Measurements from ENCODE around the gene DGKI.

DGKI gene

DNA sequence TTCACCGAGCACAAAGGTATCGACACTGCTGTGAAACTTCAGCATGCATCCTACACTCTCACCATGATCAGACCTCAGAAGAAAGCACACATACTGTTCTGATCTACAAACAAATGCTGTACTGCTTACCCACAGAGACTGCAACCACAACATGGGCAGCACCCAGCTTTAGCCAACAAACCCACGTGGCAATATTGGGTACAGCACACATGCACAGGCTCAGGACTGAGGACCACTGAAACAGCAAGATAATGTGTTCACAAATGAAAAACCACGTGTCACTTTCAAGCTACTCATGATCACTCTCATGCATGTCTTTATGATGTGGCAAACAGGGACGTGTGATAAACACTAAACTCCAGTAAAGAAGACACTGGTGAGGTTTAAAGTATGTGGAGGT, 383.9 kb downstream of the DGKI start:
- no peak overlapping the region for H3K4me2 ChIP-seq (ENCODE audit: low read length)
- TF ChIP-seq, protein P1, sequence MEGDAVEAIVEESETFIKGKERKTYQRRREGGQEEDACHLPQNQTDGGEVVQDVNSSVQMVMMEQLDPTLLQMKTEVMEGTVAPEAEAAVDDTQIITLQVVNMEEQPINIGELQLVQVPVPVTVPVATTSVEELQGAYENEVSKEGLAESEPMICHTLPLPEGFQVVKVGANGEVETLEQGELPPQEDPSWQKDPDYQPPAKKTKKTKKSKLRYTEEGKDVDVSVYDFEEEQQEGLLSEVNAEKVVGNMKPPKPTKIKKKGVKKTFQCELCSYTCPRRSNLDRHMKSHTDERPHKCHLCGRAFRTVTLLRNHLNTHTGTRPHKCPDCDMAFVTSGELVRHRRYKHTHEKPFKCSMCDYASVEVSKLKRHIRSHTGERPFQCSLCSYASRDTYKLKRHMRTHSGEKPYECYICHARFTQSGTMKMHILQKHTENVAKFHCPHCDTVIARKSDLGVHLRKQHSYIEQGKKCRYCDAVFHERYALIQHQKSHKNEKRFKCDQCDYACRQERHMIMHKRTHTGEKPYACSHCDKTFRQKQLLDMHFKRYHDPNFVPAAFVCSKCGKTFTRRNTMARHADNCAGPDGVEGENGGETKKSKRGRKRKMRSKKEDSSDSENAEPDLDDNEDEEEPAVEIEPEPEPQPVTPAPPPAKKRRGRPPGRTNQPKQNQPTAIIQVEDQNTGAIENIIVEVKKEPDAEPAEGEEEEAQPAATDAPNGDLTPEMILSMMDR (IDR thresholded peaks at IDR 0.05; ENCODE audit: low read depth, low read length, poor library complexity, severe bottlenecking): no peak
- TF ChIP-seq EZH2phosphoT487 (IDR thresholded peaks at IDR 0.05; ENCODE audit: borderline replicate concordance, low read length): no peak

DNA sequence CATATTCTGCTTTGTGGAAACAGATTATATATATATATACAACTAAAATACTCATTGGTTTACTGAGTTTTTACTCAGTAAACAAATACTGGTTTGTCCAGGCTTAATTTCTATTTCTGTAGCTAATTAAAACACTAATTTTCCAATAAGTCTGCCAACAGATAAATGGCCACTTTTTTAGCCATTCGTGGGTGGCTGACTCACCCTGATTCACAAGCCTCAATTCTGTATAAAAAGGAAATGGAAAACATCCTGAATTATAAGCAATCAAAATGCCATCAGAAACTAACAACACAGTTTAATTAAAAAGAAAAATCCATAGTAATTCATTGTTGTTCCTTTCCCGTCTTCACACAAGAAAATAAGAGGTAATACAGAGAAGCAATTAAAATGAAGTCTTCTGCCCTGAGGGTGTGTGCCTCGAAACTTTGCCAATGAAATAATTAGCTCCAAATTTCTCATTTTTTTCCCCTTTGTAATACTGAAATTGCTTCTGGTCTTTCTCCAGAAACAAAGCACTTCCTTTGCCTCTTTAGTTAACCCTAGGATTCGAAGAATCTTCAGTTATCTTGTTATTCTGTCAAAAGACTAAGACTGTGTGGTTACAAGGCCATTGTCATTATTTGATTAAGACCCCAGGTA, 384.6 kb downstream of the DGKI start:
- H3F3A ChIP-seq (ENCODE audit: control insufficient read depth, insufficient read depth): no peaks in the 10 kb centered on the region
- no peaks in the 10 kb centered on the region for H3K4me1 ChIP-seq (ENCODE audit: control insufficient read depth, low read length)
- no peaks in the 10 kb centered on the region for H3K9me3 ChIP-seq (ENCODE audit: control insufficient read depth, insufficient read depth, low read length)
- H3K27ac ChIP-seq (ENCODE audit: low read depth, low read length): no peak overlapping the region
- TF ChIP-seq EZH2phosphoT487 (IDR thresholded peaks at IDR 0.05; ENCODE audit: borderline replicate concordance, low read length): no peak
- H4K20me1 ChIP-seq (ENCODE audit: control insufficient read depth, insufficient read depth, low read depth, low read length): no peaks in the 10 kb centered on the region
- no peaks in the 10 kb centered on the region for H3K27me3 ChIP-seq (ENCODE audit: control insufficient read depth, low read length)
- H3K79me2 ChIP-seq (ENCODE audit: control insufficient read depth, low read length): no peaks in the 10 kb centered on the region
- no peaks in the 10 kb centered on the region for H3K9me2 ChIP-seq (replicated peaks; ENCODE audit: control insufficient read depth, low read length)
- no peak overlapping the region for H3K4me2 ChIP-seq (ENCODE audit: low read length)
- no peaks in the 10 kb centered on the region for H3K36me3 ChIP-seq (ENCODE audit: control insufficient read depth, low read length)
- no peak overlapping the region for H3K4me3 ChIP-seq (ENCODE audit: low read length)

More for the DNA sequence above, 383.9 kb downstream of the DGKI start:
- no peaks in the 10 kb centered on the region for H3K36me3 ChIP-seq (ENCODE audit: control insufficient read depth, low read length)
- no peaks in the 10 kb centered on the region for H3K4me1 ChIP-seq (ENCODE audit: control insufficient read depth, low read length)
- H3K27me3 ChIP-seq (ENCODE audit: control insufficient read depth, low read length): no peaks in the 10 kb centered on the region
- no peaks in the 10 kb centered on the region for H3K79me2 ChIP-seq (ENCODE audit: control insufficient read depth, low read length)
- H3F3A ChIP-seq (ENCODE audit: control insufficient read depth, insufficient read depth): no peaks in the 10 kb centered on the region
- H3K9me2 ChIP-seq (replicated peaks; ENCODE audit: control insufficient read depth, low read length): no peaks in the 10 kb centered on the region
- H4K20me1 ChIP-seq (ENCODE audit: control insufficient read depth, insufficient read depth, low read depth, low read length): no peaks in the 10 kb centered on the region
- H3K9me3 ChIP-seq (ENCODE audit: control insufficient read depth, insufficient read depth, low read length): no peaks in the 10 kb centered on the region
- H3K27ac ChIP-seq (ENCODE audit: low read depth, low read length): no peak overlapping the region
- H3K4me3 ChIP-seq (ENCODE audit: low read length): no peak overlapping the region

DNA sequence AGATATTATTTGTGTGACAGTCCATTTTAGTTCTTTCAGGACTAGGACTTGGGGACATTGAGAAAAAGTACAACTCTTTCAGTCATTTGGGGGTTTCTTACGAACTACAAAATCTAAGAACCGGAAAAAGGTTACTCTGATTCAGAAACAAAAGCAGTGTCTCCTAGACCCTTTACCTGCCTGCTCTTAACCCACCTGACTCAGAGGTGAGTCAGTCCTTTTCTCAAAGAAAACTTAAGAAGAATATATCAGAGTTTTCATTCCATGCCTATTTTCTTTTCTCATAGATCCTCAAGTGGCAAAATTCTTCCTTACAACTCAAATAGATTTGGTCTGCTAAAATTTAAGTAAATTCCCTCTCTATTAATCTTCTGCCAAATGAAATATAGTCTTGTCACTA, 388.4 kb downstream of the DGKI start:
- no peaks in the 10 kb centered on the region for H3F3A ChIP-seq (ENCODE audit: control insufficient read depth, insufficient read depth)

DNA sequence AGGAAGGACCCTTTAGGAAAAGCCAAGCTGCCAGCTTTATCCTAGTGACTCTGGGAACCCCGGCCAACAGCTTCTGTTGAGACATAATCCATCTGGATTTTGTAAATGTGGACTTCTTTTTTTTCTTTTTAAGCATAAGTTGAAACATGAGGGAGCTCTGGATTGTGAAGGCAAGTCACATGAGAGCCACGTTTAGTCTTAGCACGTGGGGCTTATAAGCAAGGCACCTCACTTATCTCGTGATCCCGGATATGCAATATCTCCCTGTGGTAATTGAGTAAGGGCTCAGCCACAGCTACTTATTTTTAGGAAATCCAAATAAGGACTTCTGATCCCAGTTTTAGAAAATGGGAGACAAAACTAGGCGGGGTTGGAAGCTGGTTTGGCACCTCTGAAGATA, 392.0 kb downstream of the DGKI start:
- H3K27me3 ChIP-seq (ENCODE audit: control insufficient read depth, low read length): no peaks in the 10 kb centered on the region
- H3K4me2 ChIP-seq (ENCODE audit: low read length): no peak overlapping the region
- H3K9me2 ChIP-seq (replicated peaks; ENCODE audit: control insufficient read depth, low read length): no peaks in the 10 kb centered on the region
- TF ChIP-seq, protein P1 (IDR thresholded peaks at IDR 0.05; ENCODE audit: low read depth, low read length, poor library complexity, severe bottlenecking): no peak
- no peak for TF ChIP-seq EZH2phosphoT487 (IDR thresholded peaks at IDR 0.05; ENCODE audit: borderline replicate concordance, low read length)
- no peak overlapping the region for H3K4me3 ChIP-seq (ENCODE audit: low read length)
- no peaks in the 10 kb centered on the region for H3K79me2 ChIP-seq (ENCODE audit: control insufficient read depth, low read length)
- H3K36me3 ChIP-seq (ENCODE audit: control insufficient read depth, low read length): no peaks in the 10 kb centered on the region
- H3K4me1 ChIP-seq (ENCODE audit: control insufficient read depth, low read length): no peaks in the 10 kb centered on the region
- H3K27ac ChIP-seq (ENCODE audit: low read depth, low read length): no peak overlapping the region
- H4K20me1 ChIP-seq (ENCODE audit: control insufficient read depth, insufficient read depth, low read depth, low read length): no peaks in the 10 kb centered on the region
- no peaks in the 10 kb centered on the region for H3F3A ChIP-seq (ENCODE audit: control insufficient read depth, insufficient read depth)
- H3K9me3 ChIP-seq (ENCODE audit: control insufficient read depth, insufficient read depth, low read length): no peaks in the 10 kb centered on the region

More for the DNA sequence above, 388.4 kb downstream of the DGKI start:
- no peak for TF ChIP-seq EZH2phosphoT487 (IDR thresholded peaks at IDR 0.05; ENCODE audit: borderline replicate concordance, low read length)
- TF ChIP-seq, protein P1 (IDR thresholded peaks at IDR 0.05; ENCODE audit: low read depth, low read length, poor library complexity, severe bottlenecking): no peak
- Histone ChIP-seq H4K20me1 (ENCODE audit: control insufficient read depth, insufficient read depth, low read depth, low read length) (no peaks in the 10 kb centered on the region), H3K9me3 (ENCODE audit: control insufficient read depth, insufficient read depth, low read length) (no peaks in the 10 kb centered on the region), H3K27ac (ENCODE audit: low read depth, low read length) (no peak overlapping the region), H3K36me3 (ENCODE audit: control insufficient read depth, low read length) (no peaks in the 10 kb centered on the region), H3K79me2 (ENCODE audit: control insufficient read depth, low read length) (no peaks in the 10 kb centered on the region), H3K9me2 (replicated peaks; ENCODE audit: control insufficient read depth, low read length) (no peaks in the 10 kb centered on the region), H3K27me3 (ENCODE audit: control insufficient read depth, low read length) (no peaks in the 10 kb centered on the region), H3K4me3 (ENCODE audit: low read length) (no peak overlapping the region), H3K4me2 (ENCODE audit: low read length) (no peak overlapping the region), H3K4me1 (ENCODE audit: control insufficient read depth, low read length) (no peaks in the 10 kb centered on the region)
